ENCODE data around the gene ZNF608. TPM values are rescaled to one million over a fixed set of nuclear protein-coding genes. Genes with fewer than 3 reads are reported as not detected.

The ZNF608 gene
- total RNA-seq, 2 experiments from 2014 or later: not detected

GRCh38 chr5:124745007-124745927, 1.2 kb downstream of the ZNF608 start:
- no peak overlapping the region for H3K27ac Mint-ChIP-seq
- CTCF ChIA-PET: no interaction called here

GRCh38 chr5:124744170-124744971, 2.1 kb downstream of the ZNF608 start:
- DNase-seq (no peak), ATAC-seq (no peak)
- Mint-ChIP-seq H3K27me3 (peaks cover 50% of the 10 kb centered on the region), H3K4me1 (no peaks in the 10 kb centered on the region), H3K9me3 (ENCODE audit: low read depth) (peaks cover 2% of the 10 kb centered on the region), H3K36me3 (no peaks in the 10 kb centered on the region), H3K27ac (no peak overlapping the region), H3K4me3 (no peak overlapping the region)
- CTCF ChIA-PET: no interaction called here

More at GRCh38 chr5:124745007-124745927, 1.2 kb downstream of the ZNF608 start:
- Mint-ChIP-seq H3K4me3 (no peak overlapping the region), H3K4me1 (no peaks in the 10 kb centered on the region), H3K27me3 (peaks cover 50% of the 10 kb centered on the region), H3K9me3 (ENCODE audit: low read depth) (peaks cover 2% of the 10 kb centered on the region), H3K36me3 (no peaks in the 10 kb centered on the region)
- ATAC-seq (no peak), DNase-seq (no peak)

- no peaks in the 10 kb centered on the region for H3K4me1 Mint-ChIP-seq
- H3K27ac Mint-ChIP-seq: no peak overlapping the region
- DNase-seq (no peak), ATAC-seq (no peak)
- H3K4me3 Mint-ChIP-seq: no peak overlapping the region
- peaks cover 2% of the 10 kb centered on the region for H3K9me3 Mint-ChIP-seq (ENCODE audit: low read depth)
- H3K36me3 Mint-ChIP-seq: no peaks in the 10 kb centered on the region
- H3K27me3 Mint-ChIP-seq: peaks cover 43% of the 10 kb centered on the region
- CTCF ChIA-PET: no interaction called here
These were observed 2.8 kb downstream of the ZNF608 start for GRCh38 chr5:124743602-124744169.

- DNase-seq (no peak), ATAC-seq (no peak)
- Mint-ChIP-seq H3K36me3 (no peaks in the 10 kb centered on the region), H3K4me1 (no peaks in the 10 kb centered on the region), H3K27ac (no peak overlapping the region), H3K9me3 (ENCODE audit: low read depth) (peaks cover 2% of the 10 kb centered on the region), H3K27me3 (peaks cover 39% of the 10 kb centered on the region), H3K4me3 (no peak overlapping the region)
- CTCF ChIA-PET: no interaction called here
These were observed 3.3 kb downstream of the ZNF608 start for GRCh38 chr5:124742983-124743601.

GRCh38 chr5:124742521-124742920, 3.9 kb downstream of the ZNF608 start:
- H3K9me3 Mint-ChIP-seq (ENCODE audit: low read depth): peaks cover 2% of the 10 kb centered on the region
- no peaks in the 10 kb centered on the region for H3K36me3 Mint-ChIP-seq
- H3K27me3 Mint-ChIP-seq: peaks cover 33% of the 10 kb centered on the region
- H3K27ac Mint-ChIP-seq: no peak overlapping the region
- no peaks in the 10 kb centered on the region for H3K4me1 Mint-ChIP-seq
- ATAC-seq (no peak), DNase-seq (no peak)
- H3K4me3 Mint-ChIP-seq: no peak overlapping the region
- CTCF ChIA-PET: no interaction called here

- no peak for ATAC-seq
- Mint-ChIP-seq H3K4me1 (no peaks in the 10 kb centered on the region), H3K4me3 (no peak overlapping the region), H3K27ac (no peak overlapping the region), H3K36me3 (no peaks in the 10 kb centered on the region), H3K9me3 (ENCODE audit: low read depth) (peaks cover 2% of the 10 kb centered on the region), H3K27me3 (peaks cover 27% of the 10 kb centered on the region)
- CTCF ChIA-PET: no interaction called here
- no peak for DNase-seq
These were observed 4.5 kb downstream of the ZNF608 start for GRCh38 chr5:124741711-124742496.

- DNase-seq: no peak
- Mint-ChIP-seq H3K27ac (no peak overlapping the region), H3K4me3 (no peak overlapping the region), H3K36me3 (no peaks in the 10 kb centered on the region), H3K4me1 (no peaks in the 10 kb centered on the region), H3K9me3 (ENCODE audit: low read depth) (peaks cover 2% of the 10 kb centered on the region), H3K27me3 (peaks cover 19% of the 10 kb centered on the region)
- CTCF ChIA-PET: no interaction called here
- ATAC-seq: no peak
These were observed 5.4 kb downstream of the ZNF608 start for GRCh38 chr5:124740991-124741583.

- ATAC-seq (no peak), DNase-seq (no peak)
- CTCF ChIA-PET: no interaction called here
- H3K9me3 Mint-ChIP-seq (ENCODE audit: low read depth): peaks cover 3% of the 10 kb centered on the region
- peaks cover 14% of the 10 kb centered on the region for H3K27me3 Mint-ChIP-seq
- H3K36me3 Mint-ChIP-seq: no peaks in the 10 kb centered on the region
- H3K27ac Mint-ChIP-seq: no peak overlapping the region
- H3K4me3 Mint-ChIP-seq: no peak overlapping the region
- H3K4me1 Mint-ChIP-seq: no peaks in the 10 kb centered on the region
These were observed 6.4 kb downstream of the ZNF608 start for GRCh38 chr5:124740071-124740470.

GRCh38 chr5:124739634-124740025, 6.8 kb downstream of the ZNF608 start:
- peaks cover 12% of the 10 kb centered on the region for H3K27me3 Mint-ChIP-seq
- CTCF ChIA-PET: no interaction called here
- no peak overlapping the region for H3K27ac Mint-ChIP-seq
- DNase-seq (no peak), ATAC-seq (no peak)
- peaks cover 4% of the 10 kb centered on the region for H3K9me3 Mint-ChIP-seq (ENCODE audit: low read depth)
- no peaks in the 10 kb centered on the region for H3K36me3 Mint-ChIP-seq
- H3K4me1 Mint-ChIP-seq: no peaks in the 10 kb centered on the region
- H3K4me3 Mint-ChIP-seq: no peak overlapping the region

GRCh38 chr5:124738681-124739633, 7.5 kb downstream of the ZNF608 start:
- peaks cover 4% of the 10 kb centered on the region for H3K9me3 Mint-ChIP-seq (ENCODE audit: low read depth)
- no peak overlapping the region for H3K4me3 Mint-ChIP-seq
- H3K27ac Mint-ChIP-seq: no peak overlapping the region
- no peaks in the 10 kb centered on the region for H3K4me1 Mint-ChIP-seq
- ATAC-seq (no peak), DNase-seq (no peak)
- H3K27me3 Mint-ChIP-seq: peaks cover 11% of the 10 kb centered on the region
- CTCF ChIA-PET: no interaction called here
- no peaks in the 10 kb centered on the region for H3K36me3 Mint-ChIP-seq

- H3K9me3 Mint-ChIP-seq (ENCODE audit: low read depth): peaks cover 4% of the 10 kb centered on the region
- H3K4me3 Mint-ChIP-seq: no peak overlapping the region
- no peaks in the 10 kb centered on the region for H3K36me3 Mint-ChIP-seq
- peaks cover 11% of the 10 kb centered on the region for H3K27me3 Mint-ChIP-seq
- CTCF ChIA-PET: no interaction called here
- no peak overlapping the region for H3K27ac Mint-ChIP-seq
- H3K4me1 Mint-ChIP-seq: no peaks in the 10 kb centered on the region
- DNase-seq: no peak
- ATAC-seq: no peak
These were observed 8.8 kb downstream of the ZNF608 start for GRCh38 chr5:124737651-124738050.

- no peaks in the 10 kb centered on the region for H3K4me1 Mint-ChIP-seq
- DNase-seq (no peak), ATAC-seq (no peak)
- H3K36me3 Mint-ChIP-seq: no peaks in the 10 kb centered on the region
- H3K9me3 Mint-ChIP-seq (ENCODE audit: low read depth): peaks cover 4% of the 10 kb centered on the region
- peaks cover 11% of the 10 kb centered on the region for H3K27me3 Mint-ChIP-seq
- CTCF ChIA-PET: no interaction called here
- H3K27ac Mint-ChIP-seq: no peak overlapping the region
- no peak overlapping the region for H3K4me3 Mint-ChIP-seq
These were observed 9.6 kb downstream of the ZNF608 start for GRCh38 chr5:124736805-124737188.
